Cerebellar nuclear complex (tissue), 1 donor: ENCODE data around the gene SERTAD3.
"Not testable (repeated sequence)": the region's sequence is repeated elsewhere in the genome, so short reads cannot be mapped to it uniquely, and the experiment has no call there.

Experiments
- DNase-seq, 2 experiments: peaks; one replicate each; lab custom pipeline; 2025; lab: John Stamatoyannopoulos, UW

Gene SERTAD3

DNA sequence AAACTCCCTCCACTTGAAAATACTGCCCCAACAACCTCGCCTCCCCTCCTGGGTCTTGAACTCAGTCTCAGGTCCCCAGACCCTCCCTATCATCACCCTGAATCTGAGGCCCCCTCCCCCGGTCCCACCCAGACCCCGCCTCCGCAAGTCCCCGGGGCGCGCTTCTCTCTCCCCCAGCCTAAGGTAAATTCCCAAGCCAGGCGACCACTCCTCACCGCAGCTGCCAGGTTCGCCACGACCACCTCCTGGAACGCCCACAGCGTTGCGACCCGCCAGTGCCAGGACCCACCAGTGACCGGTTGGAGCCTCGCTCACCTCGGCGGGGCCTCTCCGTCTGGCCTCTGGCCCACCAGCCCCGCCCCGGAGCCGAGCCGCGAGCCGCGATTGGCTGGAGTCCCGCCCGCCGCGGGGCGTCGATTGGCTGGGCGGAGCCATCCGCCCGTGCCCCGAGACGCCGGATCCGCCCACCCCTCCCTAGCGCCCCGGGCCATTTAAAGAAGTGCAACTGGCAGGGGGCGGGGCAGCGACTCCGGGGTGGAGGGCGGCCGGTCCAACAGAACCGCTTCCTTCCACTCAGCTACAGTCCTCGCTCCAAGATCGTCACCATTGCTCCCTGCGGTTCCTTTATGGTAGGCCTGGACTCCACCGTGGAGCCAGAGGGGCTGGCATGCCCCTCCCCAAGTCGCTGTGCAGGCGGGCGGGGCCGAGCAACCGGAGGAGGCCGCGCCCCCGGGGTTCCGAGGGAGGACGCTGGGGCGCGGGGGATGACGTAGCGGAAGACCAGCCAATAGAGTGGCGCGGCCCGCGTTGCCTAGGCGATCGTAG, at the start of gene SERTAD3:
TSS of gene SERTAD3 (minus strand) at position 336 of the 825 bp plus-strand sequence. CDS start 2,255 bp downstream, outside the sequence.
- DNase-seq = peak in 1 of 2 experiments; percentile 76

DNA sequence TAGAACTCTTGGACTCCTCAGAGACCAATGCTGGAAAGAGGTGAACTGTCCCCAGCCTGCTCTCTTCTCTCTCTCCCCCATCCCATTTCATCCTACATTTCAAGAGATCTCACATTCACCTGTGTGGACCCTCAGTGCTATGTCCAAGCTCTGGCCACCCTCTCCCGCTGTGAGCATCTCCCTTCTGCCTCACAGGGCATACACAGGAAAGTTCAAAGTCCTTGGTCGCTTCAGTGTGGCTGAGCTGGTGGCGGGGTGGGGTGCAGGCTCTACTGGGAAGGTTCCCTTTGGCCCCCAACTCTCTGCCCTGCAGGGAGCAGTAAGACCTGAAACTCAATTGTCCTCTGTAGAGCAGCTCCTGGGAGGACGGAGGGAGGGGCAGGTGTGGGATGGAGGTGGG, 49.6 kb upstream of the SERTAD3 start:
- DNase-seq = no peak

DNA sequence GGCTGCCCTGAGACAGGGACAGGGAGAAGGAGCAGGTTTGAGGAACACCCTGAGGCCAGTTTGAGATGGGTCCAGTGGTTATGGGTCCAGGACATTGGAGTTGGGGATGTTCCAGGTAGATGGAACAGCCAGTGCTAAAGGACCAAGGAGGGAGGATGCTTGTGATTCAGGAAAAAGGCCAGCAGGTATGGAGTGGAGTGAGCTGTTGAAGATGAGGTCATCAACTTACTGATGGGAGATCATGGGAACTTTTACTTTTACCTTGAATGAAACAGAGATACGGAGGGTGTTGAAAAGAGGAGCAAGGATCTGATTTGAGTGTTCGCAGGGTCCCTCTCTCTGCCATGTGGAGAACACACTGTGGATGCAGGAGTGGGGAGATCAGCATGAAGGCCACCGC, 48.1 kb upstream of the SERTAD3 start:
- DNase-seq = no peak

DNA sequence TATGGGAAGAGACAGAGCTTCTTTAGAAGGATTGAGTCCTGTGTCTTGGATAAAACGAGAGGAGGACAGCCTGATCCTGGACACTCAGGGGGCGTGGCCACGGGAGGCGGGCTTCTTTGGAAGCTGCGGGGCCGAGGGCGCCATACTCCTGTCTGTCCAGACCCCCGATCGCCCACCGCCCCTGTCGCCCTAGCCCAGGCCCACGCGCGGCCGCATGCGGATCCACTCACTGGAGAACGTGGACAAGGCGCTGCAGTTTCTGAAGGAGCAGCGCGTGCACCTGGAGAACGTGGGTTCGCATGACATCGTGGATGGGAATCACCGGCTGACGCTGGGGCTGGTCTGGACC, 45.7 kb upstream of the SERTAD3 start:
- DNase-seq = no peak

GRCh38 chr19:40486017-40486416, 41.9 kb upstream of the SERTAD3 start:
- no peak for DNase-seq

DNA sequence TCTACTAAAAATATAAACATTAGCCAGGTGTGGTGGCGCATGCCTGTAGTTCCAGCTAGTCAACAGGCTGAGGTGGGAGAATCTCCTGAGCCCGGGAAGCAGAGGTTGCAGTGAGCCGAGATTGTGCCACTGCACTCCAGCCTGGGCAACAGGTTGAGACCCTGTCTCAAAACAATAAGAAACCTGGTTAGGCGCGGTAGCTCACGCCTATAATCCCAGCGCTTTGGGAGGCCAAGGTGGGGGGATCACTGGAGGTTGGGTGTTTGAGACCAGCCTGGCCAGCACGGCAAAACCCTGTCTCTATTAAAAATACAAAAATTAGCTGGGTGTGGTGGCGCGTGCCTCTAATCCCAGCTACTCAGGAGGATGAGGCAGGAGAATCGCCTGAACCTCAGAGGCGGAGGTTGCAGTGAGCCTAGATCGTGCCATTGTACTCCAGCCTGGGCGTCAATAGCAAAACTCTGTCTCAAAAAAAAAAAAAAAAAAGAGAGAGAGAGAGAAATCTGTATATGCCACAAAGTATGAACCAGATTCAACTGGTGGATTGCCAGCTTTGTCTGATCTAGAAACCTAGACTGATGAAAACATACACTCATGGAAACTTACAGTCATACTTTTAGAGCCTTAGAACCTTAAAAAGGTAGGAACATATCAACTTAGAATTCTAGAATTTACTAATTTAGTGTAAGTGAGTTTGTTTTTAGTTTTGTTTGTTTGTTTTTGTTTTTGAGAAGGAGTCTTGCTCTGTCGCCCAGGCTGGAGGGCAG, 31.9 kb upstream of the SERTAD3 start:
- not testable (repeated sequence) for DNase-seq

GRCh38 chr19:40474737-40475136, 30.6 kb upstream of the SERTAD3 start:
- DNase-seq = no peak

DNA sequence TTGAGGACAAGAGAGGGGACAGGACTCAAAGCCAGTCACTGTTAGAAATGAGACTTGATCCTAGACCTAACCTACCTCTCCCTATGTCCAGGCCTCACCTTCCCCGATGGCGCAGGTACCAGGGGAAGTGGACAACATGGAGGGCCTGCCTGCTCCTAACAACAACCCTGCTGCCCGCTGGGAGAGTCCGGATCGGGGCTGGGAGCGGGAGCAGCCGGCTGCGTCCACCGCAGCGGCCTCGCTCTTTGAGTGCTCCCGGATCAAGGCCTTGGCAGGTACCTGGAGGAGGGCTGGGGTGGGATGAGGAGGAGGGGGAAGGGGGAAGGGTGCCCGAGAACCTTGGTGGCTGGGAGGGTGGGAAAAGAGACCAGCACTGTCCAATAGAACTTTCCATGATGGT, 28.4 kb upstream of the SERTAD3 start:
- no peak for DNase-seq

DNA sequence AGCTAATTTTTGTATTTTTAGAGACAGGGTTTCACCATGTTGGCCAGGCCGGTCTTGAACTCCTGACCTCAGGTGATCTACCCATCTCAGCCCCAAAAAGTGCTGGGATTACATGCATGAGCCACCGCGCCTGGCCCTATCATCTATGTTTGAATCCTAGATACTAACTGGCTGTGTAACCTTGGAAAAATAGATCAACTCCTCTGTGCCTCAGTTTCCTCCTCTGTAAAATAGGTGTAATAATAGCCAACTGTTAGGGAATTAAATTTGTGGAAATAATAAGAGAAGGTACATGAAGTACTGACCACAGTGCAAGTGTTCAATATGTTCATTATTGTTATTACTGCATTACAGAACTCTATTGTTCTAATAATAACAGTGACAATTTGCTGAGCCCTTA, 27.0 kb upstream of the SERTAD3 start:
- DNase-seq = no peak

DNA sequence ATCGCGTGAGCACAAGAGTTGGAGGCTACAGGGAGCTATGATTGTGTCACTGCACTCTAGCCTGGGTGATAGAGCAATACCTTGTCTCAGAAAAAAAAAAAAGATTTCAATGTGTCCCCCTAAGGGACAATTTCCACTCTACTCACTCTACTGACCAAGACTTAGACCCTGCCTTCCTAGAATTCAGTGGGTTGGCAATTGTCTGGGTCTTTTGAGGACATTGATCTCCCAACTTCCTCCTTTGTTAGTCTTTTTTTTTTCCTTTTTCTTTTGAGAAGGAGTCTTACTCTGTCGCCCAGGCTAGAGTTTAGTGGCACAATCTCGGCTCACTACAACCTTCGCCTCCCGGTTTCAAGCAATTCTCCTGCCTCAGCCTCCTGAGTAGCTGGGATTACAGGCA, 24.9 kb upstream of the SERTAD3 start:
- DNase-seq = no peak

DNA sequence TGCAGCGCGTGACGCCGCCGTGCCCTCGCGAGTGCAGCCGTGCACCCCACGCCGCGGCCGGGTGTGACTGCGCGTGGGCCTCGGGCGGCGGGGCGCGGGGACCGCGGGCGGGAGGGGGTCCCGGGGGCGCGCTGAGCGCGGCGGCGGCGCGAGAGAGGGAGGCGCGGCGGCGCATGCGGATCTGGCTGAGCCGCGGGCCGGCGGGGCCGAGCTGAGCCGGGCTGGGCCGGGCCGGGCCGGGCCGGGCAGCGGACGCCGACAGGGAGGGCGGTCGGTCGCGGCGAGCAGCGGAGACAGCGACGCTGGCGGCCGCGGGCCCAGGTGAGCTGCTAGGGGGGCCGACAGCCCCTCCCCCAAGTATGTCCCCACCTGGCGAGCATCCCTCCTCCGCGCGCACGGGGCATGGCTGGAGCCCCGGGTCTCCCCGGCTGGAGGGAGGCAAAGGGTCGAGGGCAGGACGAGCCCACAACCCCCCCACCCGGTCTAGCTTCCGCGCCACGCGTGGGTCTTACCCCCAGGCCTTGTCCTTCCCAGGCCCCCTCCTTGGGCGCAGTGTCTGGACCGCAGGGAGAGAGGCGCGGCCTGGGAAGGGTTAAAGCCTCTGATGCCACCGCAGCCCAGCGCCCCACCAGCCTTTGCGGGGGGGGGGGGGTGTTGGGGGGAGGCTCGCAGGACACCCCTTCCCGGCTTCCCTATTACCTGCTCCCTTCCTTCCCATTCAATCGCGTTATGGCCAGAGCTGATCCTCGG, 23.0 kb upstream of the SERTAD3 start, which contains the start of gene SPTBN4:
TSS of gene SPTBN4 (plus strand) at position 17 of the 750 bp plus-strand sequence. CDS start 5,621 bp downstream, outside the sequence.
- no peak for DNase-seq

DNA sequence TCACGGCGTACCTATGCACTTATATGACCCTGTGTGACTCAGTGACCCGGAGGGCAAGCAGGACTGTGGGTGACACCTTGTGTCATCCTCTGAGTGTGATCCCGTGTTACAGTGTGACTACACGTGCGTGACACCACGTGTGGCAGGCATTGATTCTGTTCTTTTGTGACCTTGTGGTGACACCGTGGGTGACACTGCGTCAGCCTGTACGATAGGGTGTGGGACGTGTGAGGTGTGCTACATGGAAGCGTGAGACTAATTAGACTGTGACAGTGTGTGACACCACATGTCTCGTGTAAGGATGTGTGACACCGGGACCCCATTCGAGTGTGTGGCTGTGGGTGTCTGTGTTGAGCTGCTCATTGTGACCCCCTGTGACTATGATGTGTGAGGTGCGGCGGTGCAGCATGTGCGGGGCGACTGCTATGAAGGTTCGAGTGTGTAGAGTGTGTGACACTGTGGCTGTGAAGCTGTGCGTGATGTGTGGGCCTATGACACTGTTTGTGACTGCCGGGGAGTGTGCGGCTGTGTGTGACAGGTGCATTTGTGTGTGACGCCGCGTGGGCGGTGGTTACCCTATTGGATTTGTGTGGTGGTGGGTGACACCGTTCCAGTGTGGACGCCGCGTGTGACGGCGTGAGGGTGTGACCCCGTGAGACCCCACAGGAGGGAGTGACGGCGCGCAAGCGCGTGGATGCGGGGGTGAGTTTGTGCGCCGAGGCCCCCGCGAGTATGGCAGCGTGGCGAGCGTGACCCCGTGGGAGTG, 22.3 kb upstream of the SERTAD3 start:
- DNase-seq = no peak

GRCh38 chr19:40465557-40466218, 21.6 kb upstream of the SERTAD3 start, which contains the start of gene BLVRB:
TSS of gene BLVRB (minus strand) at chr19:40465745. CDS start at chr19:40465688, 57 bp downstream.
- peak; percentile 97 to 98 for DNase-seq

GRCh38 chr19:40465025-40465556, 21.0 kb upstream of the SERTAD3 start:
- DNase-seq = no peak

GRCh38 chr19:40464059-40465024, 20.2 kb upstream of the SERTAD3 start:
- DNase-seq = peak in 1 of 2 experiments; percentile 35

DNA sequence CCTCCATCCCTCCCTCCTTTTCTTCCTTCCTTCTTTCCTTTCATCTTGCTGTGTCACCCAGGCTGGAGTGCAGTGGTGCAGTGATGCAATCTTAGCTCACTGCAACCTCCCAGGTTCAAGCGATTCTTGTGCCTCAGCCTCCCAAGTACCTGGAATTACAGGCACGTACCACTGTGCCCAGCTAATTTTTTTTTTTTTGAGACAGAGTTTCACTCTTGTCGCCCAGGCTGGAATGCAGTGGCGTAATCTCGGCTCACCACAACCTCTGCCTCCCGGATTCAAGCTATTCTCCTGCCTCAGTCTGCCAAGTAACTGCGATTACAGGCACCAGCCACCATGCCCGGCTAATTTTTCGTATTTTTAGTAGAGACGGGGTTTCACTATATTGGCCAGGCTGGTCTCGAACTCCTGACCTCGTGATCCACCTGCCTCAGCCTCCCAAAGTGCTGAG, 19.5 kb upstream of the SERTAD3 start:
- DNase-seq = not testable (repeated sequence)

- DNase-seq = no peak
Observed at GRCh38 chr19:40461669-40462221, 17.6 kb upstream of the SERTAD3 start.

- DNase-seq = no peak
Observed at GRCh38 chr19:40460185-40460584, 16.1 kb upstream of the SERTAD3 start.

- DNase-seq = no peak
Observed at GRCh38 chr19:40458597-40458974, 14.5 kb upstream of the SERTAD3 start.
